GM15510 (cell line): ENCODE data around the gene MAP3K5.

Experiments
- POLR2A ChIP-seq: IDR thresholded peaks from 3 replicates; pipeline ENCODE4 v1.6.1; 2011; ENCODE audit warnings: borderline replicate concordance; ENCODE audit not compliant: insufficient read length; ENCODE audit errors: extremely low read depth

Gene MAP3K5

DNA sequence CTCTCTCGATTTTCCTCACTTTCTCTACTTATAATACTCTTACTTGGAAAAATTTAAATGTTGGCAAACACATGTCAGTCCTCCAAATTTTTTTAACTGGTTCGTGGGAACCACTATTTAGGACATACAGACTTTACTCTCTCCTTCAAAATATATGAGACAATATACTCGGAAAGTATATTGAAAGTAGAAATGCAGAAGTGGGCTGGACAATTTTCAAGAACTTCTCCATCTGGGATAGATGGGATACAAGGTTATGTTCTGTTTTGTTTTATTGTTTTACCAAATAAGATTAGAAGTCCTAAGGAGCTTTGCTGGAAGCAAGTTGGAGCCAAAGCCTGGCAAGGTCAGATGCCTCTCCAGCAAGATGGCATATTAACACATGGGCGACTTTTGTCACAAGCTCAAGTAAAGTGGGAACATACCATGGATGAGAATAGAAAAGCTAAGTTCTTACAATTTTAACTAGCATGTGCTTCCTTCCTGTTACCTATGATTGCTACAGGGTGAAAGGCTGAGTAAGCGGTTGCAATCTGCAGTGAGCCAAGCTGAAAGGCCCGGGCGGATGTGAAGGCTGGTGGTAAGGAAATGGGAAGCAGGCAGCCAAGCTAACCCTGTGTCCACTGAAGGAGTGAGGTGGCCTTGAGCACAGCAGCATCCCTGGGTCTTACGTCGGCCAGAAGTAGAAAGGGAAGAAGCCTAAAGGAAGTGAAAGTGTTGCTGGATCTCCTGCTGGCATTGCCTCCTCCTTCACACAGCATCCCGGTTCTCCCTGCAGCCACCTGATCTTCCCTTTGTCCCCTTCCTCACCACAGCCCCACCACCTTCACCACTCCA is 7.1 kb downstream of the MAP3K5 start:
- TF ChIP-seq POLR2A = no peak

DNA sequence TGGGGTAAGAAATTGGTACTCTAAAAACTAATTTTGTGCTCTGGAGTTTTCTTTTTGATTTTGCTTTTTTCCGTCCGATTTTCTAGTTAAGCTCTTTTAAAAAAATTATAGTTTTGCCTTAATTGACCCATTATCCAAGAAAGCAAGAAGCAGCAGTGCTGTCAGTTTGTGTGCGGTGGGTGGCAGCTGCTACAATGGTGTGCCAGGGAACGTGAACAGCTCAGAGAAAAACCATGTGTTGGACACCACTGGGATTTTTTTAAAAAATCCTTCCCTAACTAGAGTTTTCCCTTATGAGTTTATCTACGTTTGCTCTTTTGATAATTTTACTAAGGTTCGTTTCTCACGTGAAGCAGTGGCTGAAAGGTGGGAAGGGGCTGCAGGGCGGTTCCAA is 8.0 kb downstream of the MAP3K5 start:
- TF ChIP-seq POLR2A = no peak

DNA sequence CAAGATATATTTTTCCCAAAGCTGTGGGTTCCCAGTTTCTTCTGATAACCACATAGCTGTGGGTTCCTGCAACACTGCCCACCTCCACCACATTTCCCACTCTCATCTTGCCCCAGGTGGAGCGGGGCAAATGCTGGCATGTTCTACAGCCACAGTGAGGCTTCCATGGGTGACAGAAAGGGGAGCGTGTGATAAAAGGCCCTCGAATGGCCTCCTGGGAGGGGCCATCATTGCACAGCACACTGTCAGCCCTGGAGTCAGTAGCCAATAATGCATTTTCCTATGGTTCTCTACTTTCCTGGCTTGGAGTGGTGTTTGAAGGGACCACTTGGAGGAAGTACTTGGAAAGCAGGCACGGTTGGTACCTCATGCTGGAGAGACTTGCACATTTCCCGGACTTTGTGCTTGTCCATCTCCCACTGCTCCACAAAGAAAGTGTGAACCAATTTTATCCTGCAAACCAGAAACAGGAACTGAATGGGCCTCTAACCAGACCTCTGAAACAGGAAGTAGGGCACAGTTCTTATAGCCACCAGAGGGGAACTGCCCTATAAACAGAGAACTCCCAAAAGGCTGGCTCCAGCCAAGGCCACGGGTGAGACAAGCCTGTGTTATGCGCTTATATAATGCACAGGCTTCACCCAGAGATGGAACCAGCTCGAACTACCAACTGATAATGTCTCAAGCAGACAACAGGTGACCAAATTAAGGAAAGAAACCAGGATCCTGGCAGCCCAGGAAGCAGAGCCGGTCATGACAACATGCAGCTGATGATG is 8.6 kb downstream of the MAP3K5 start:
- TF ChIP-seq POLR2A = peak; percentile 22

DNA sequence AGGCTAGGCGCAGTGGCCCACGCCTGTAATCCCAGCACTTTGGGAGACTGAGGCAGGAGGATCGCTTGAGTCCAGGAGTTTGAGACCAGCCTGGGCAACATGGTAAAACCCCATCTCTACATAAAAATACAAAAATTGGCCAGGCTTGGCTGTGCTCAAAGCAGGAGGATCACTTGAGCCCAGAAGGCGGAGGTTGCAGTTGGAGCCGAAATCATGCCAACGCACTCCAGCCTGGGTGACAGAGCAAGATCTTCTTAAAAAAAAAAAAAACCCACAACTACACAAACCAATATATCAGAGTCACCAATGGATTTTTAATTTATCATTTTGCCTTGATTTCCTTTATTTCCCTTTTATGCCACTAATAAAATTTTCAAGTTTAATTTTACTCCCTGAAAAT is 9.3 kb downstream of the MAP3K5 start:
- TF ChIP-seq POLR2A = no peak

DNA sequence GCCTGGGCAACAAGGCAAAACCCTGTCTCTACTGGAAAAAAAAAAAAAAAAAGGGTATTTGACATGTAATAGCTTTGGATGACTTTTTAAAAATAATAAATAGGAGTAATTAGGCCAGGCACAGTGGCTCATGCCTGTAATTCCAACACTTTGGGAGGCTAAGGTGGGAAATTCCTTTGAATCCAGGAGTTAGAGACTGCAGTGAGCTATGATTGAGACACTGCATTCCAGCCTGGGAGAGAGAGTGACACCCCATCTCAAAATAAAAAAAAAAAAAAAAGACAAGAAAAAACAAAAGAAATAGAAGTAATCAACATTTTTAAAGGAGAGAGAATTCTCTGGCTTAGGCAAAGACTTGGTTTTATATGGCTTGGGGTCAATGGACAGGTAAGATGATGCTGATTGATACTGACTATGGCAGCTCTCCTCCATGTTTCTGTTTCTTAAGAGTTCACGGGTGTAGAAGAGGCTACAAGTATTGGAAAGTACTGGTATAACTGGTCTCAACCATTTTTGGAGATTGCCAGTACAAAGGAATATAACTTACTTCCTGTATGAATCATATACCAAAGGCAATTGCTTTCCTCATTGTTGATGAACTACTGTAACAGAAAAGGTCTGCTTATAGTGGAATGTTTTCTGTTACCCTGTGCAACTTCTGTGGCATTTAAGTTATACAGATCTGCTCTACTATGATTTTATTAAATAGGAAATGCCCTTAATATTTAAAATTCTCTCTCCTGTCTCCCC is 10.1 kb downstream of the MAP3K5 start:
- no peak for TF ChIP-seq POLR2A

DNA sequence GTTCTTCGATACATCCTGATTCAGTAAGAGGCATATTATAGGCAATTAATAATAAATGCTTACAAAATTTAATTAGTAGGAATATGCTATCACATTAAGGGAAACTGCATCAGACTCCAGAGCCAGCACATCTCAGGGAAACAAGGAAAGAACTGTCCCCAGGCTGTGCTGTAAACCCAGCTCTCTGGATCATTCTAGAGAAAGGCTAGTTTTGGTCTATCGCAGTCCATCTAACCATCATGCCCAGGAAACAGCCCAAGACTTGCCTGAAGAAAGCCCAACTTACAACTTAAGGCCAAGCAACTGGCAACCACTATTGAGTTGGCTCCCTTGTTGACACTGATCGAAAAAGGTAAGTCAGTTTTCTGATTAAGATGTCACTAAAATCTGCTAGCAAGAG is 11.3 kb downstream of the MAP3K5 start:
- TF ChIP-seq POLR2A = no peak

DNA sequence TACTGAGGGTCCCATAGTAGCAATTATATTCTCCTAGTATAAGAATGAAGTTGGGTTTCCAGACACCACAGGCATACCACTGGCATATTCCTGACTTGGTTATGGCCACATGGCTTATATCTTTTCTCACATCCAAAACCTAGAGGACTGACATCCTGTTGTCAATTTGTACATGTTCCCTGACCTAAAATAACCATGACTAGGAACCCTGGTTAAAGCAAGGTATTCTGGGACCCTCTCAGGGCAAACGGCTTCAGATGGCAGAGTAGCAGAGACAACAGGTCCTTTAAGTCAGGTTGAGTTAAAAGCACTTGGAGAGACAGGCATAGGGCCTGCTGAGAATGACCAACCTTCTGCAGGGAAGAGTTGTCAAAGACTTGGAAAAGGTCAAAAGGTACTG is 12.6 kb downstream of the MAP3K5 start:
- TF ChIP-seq POLR2A = no peak

DNA sequence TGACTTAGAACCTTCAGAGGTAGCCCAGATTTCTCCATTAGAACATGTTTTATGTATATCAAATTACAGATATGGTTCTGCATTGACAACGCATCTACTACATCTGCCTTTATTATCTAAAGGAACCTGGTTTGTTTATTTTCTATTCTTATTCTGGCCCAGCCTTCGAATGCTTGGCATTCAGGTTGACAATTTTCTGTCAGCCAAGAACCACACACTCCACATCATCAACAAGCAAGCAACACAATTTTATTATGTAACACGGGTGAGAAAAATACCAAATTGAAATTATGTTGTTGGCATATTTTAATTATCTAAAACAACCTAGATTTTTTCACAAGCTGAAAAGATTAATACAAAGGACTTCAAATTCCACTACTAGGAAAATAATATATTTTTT is 14.6 kb downstream of the MAP3K5 start:
- no peak for TF ChIP-seq POLR2A

DNA sequence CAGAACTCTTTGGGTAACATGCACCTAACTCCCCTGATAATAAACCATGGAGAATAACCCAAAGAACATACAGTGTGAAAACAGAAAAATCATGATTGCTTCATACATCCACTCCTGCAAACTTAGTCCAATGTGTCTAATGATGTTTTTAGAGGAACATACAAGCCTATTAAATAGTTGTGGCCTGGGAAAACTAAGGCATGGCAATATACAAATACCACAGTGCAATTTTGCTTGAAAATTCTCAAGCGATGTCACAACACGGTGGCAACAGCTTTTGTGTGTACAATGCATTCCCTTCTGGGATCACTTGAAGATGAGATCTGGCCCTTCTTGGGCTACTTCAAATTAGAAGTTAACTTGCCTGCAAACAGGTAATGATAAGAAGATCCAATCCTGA is 16.7 kb downstream of the MAP3K5 start:
- TF ChIP-seq POLR2A = no peak

DNA sequence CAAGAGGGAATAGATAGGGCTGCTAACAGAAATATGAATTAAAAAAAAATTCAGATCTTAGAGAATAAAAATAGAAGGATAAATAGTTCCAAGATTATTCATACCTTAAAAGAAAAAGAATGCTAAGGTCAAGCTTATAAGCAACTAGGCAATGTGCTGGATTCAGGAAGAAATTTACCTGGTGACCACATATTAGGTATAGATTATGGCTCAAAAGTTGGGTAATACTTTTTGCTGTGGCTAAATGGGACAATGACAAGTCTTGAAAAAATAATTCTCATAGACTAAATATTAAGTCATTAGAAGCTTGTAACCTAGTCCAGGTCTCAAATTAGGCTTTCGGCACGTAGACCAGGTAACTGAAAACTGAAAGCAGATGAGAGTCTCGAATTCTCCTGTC is 17.2 kb downstream of the MAP3K5 start:
- no peak for TF ChIP-seq POLR2A

DNA sequence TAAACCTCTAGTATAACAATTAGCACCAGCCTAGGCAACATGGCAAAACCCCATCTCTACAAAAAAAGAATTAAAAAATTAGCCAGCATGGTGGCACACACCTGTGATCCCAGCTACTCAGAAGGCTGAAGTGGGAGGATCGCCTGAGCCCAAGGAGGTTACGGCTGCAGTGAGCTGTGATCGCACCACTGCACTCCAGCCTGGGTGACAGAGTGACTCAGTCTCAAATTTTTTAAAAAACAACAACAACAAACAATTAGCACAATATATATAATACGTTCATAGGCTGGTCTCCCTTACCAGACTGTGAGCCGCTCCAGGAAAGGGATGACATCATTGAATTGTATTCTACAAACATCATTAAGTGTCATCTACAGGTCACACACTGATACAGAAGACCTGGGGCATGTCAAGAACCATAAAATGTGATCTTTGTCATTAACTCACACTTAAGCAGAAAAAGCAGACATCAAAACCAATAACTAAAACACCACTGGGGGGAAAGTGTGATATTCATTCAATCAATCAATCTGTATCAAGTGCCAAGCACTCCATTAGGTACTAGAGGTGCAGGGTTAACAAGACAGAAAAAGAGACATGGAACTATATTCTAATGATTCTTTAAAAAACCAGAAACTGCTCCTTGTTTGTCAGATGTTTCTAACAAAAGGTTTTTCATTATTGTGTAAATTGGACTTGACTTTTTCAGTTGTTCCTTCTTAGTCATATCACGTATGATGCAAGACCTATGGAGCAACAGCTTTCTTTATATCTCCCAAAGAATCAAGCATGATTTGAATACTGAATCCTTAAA is 17.8 kb downstream of the MAP3K5 start:
- no peak for TF ChIP-seq POLR2A

DNA sequence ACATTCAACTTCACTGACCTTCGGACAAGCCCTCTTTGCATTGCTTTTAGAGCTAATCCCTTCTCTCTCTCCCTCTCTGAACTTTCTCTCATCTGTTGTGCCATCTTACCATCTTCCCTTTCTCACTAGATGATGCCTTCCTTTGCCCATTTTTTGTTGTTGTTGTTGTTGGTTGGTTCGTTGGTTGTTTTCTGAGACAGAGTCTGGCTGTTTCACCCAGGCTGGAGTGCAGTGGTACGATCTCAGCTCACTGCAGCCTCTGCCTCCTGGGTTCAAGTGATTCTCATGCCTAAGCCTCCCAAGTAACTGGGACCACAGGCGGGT is 18.8 kb downstream of the MAP3K5 start:
- TF ChIP-seq POLR2A = no peak

DNA sequence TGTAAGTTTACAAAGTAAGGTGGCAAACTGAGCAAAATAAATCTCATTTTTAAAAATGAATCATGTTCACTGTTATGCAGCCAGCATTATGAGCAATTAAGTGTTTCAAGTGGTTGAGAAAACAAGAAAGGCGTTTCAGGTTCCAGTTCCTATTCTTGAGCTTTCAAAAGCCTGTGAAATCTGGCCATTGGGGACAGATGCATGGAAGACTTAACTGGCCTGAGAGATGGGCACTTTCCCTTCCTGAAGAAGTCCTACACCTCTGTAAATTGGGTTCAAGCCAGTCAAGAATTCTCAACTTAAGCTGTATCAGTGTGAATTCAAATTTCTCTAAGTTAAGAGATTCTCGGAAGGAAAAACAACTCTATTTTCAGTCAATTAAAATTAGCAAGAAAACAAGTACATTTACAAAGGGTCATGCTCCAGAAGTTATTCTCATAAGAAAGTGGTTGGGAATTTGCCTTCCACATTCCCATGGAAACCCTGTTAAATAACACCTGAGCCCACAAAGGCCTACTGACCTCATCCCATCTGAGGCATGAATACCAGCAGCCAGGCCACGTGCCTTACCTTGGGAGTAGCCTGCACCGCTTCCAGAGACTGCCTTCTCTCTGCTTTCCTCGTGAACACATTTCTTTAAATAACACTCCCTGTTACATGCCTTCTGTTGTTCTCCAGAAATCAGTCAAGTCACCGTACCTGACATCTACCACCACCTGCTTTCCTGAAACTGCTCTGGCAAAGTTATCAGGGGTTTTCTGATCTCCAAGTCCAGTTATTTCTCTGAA is 19.4 kb downstream of the MAP3K5 start:
- no peak for TF ChIP-seq POLR2A

DNA sequence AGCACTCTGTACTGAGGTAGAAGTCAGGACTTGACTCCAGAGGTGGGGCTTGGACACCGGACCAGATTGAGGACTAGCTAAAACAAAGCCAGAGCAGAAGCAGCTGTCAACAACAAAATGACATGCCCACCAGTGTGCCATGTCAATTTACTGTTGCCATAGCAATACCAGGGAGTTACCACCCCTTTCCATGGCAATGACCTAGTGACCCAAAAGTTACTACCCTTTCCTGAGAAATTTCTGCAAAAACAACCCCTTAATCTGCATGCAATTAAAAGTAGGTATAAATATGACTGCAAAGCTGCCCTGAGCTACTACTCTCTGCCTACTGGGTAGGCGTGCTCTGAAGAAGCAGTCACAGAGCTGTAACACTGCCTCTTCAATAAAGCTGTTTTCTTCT is 21.0 kb downstream of the MAP3K5 start:
- no peak for TF ChIP-seq POLR2A
